HUES48 (cell line): Measurements from ENCODE around the gene PITPNM1.

Experiments used
- H3K27ac ChIP-seq: one replicate; pipeline ENCODE4 v1.7.0; 2013; ENCODE audit warnings: low read depth, low read length, inconsistent platforms
- H3K27me3 ChIP-seq: 2 replicates; pipeline ENCODE4 v1.6.1; 2013; ENCODE audit warnings: mild to moderate bottlenecking, low read length; ENCODE audit not compliant: control insufficient read depth, insufficient read depth
- H3K36me3 ChIP-seq: 2 replicates; pipeline ENCODE4 v1.6.1; 2013; ENCODE audit warnings: low read length; ENCODE audit not compliant: control insufficient read depth, insufficient read depth
- H3K4me1 ChIP-seq: 2 replicates; pipeline ENCODE4 v1.6.1; 2013; ENCODE audit warnings: mild to moderate bottlenecking, low read length; ENCODE audit not compliant: control insufficient read depth, insufficient read depth
- H3K4me3 ChIP-seq: 2 replicates; pipeline ENCODE4 v1.5.1; 2013; ENCODE audit warnings: mild to moderate bottlenecking, low read depth, low read length
- H3K9ac ChIP-seq: 2 replicates; pipeline ENCODE4 v1.6.1; 2013; ENCODE audit warnings: mild to moderate bottlenecking, low read depth, low read length, moderate library complexity
- H3K9me3 ChIP-seq: 2 replicates; pipeline ENCODE4 v1.6.1; 2013; ENCODE audit warnings: low read length; ENCODE audit not compliant: control insufficient read depth, insufficient read depth

The PITPNM1 gene

DNA sequence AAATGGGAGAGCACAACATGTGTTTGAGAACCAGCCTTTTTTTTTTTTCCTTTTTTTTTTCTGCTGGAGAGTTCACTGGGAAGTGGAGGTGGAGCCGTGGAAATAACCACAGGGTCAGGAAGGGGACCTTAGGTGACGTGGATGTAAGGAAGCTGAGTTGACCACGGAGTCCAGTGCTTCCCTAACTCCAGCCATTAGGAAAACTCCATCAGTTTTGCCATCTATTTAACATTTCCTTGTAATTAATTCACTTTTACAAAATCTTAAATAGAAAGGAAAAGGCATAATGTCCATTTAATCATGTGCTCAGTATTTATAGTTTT lies 4.8 kb upstream of the PITPNM1 start:
- no peak overlapping the region for H3K27ac ChIP-seq
- H3K4me1 ChIP-seq, result peaks cover 18% of the 10 kb centered on the region

DNA sequence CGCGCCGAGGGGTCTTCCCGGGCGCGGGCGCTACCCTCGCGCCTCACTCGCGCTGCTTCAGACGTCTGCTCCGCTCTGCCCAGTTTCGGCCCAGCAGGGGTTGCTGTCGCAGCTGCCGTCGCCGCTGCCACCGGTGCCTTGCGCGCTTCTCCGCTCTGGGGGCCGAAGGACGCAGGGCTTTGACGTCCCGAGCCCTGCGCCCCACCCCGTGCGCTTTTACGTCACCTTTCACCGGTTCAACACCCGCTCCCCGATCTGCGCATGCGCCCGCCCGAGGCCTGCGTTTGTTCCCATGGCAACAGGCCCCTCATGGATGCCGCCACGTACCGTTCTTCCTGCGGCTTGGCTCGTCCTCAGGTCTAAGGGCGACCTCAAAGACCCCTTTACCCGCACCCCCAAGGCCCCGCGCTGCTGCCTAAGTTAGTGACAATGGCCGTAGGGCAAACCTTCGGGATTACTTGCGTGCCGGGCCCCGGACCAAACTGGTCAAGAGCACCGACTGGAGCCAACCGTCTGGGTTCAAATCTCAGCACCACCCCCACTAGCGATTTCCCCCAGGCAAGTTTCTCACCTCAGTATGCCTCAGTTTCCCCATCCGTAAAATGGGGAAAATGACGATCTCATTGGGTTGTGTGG lies 3.4 kb upstream of the PITPNM1 start:
- peaks cover 18% of the 10 kb centered on the region for H3K4me1 ChIP-seq
- H3K9me3 ChIP-seq, result no peaks in the 10 kb centered on the region
- H3K36me3 ChIP-seq, result peaks cover 6% of the 10 kb centered on the region; the same call in 1 of the 2 replicates
- peak overlapping the region; percentile 94 for H3K27ac ChIP-seq
- H3K4me3 ChIP-seq, result peak overlapping the region; percentile 87
- H3K27me3 ChIP-seq, result peaks cover 4% of the 10 kb centered on the region; the same call in 1 of the 2 replicates
- peak overlapping the region; percentile 80 for H3K9ac ChIP-seq

More for the DNA sequence above, 4.8 kb upstream of the PITPNM1 start:
- Histone ChIP-seq H3K36me3 (peaks cover 6% of the 10 kb centered on the region; the same call in 1 of the 2 replicates), H3K4me3 (no peak overlapping the region), H3K9ac (no peak overlapping the region), H3K9me3 (no peaks in the 10 kb centered on the region), H3K27me3 (no peaks in the 10 kb centered on the region)

DNA sequence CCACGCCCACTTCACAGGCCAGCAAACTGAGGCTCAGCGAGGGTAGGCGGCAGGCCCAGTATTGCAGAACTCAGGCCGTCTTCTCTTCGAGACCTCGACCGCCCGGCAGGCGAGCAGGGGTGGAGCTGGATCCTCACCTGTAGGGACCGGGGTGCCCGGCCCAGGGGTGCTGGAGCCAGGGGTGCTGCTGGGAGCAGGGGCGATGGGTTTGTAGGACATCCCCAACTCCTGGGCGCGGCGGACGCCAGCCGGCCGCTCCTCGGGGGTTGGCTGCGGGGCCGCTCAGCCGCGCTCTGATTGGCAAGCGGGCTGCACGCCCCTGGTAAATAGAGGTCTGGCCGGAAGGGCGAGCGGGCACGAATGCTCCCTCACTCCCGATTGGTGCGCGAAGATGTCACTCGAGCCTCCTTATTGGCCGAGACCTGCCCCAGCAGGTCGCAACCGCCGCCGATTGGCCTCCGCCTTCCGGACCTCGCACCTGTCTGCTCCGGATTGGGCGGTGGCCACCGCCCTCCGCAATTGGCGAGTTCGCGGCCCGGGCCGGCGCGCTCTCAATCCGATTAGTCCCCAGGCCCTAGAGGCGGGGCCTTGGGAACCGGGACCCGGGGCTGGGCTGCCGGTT lies 2.8 kb upstream of the PITPNM1 start, which contains the start of gene CDK2AP2:
CDK2AP2 (minus strand) TSS at position 299 of the 622 bp plus-strand sequence; CDS start at position 219, 80 bp downstream.
- Histone ChIP-seq H3K9me3 (no peaks in the 10 kb centered on the region), H3K4me3 (peak within 1 kb of the TSS; percentile 87), H3K36me3 (peaks cover 6% of the 10 kb centered on the region; the same call in 1 of the 2 replicates), H3K9ac (peak within 1 kb of the TSS; percentile 80), H3K4me1 (peaks cover 18% of the 10 kb centered on the region), H3K27me3 (peaks cover 7% of the 10 kb centered on the region; the same call in 1 of the 2 replicates), H3K27ac (peak within 1 kb of the TSS; percentile 94)

DNA sequence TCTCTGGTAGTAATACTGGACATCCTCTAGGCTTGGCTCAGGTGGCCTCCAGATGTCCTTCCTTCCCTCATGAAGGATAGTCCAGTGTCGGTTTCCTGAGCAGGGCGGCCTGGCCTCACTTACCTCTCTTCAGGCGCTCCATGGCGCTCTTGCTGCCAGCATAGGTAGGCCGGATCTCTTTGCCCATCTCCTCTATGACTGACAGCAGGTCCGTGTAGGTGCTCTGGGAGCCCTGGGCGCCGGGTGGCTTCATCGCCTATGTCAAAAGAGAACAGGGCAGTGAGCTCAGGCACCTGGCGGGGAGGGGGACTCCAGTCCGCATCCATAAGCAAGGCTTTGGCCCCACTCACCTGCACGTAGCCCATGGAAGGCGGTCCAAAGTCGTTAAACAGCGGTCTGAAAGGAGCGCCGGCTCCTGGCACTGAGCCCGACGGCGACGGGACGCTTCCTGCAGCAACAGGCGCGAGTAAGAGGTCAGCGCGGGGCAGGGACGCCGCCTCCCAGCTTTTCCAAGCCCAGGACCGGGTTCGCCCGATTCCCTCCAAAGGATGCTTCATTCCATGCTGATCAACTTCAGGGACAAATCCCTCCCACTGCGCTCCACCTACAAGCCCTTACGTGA lies 2.2 kb upstream of the PITPNM1 start:
- Histone ChIP-seq H3K4me3 (peak overlapping the region; percentile 87), H3K4me1 (peaks cover 18% of the 10 kb centered on the region), H3K9ac (peak overlapping the region; percentile 46), H3K9me3 (no peaks in the 10 kb centered on the region), H3K27ac (peak overlapping the region; percentile 81), H3K36me3 (peaks cover 6% of the 10 kb centered on the region; the same call in 1 of the 2 replicates), H3K27me3 (peaks cover 7% of the 10 kb centered on the region; the same call in 1 of the 2 replicates)

DNA sequence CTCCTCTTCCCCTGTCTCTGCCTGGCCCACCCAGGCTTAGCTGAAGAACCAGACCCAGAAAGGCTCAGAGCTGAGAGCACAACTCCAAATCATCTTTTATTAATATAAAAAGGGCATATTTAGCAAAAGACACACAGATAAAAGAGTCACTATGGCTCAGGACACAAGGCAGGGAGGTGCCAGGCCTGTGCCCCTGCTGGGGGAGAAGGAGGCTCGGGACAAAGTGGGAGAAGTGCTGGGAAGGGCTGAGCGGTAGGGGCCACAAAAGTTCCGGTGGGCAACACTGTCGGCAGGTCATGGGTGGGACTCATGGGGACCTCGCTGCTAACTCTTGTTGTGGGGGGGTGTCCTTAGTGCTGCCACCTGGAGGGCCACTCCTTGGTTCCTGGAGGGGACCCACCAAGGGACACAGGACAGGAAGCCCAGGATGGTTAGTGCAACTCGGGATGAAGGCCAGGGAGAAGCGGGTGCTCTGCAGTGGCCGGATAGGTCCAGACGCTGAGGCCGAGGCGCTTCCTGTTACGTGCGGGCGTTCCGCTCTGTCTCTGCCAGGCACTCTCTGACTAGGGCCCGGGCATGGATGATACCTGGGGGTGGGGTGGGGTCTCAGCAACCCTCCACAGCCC lies 1.4 kb upstream of the PITPNM1 start:
- Histone ChIP-seq H3K9me3 (no peaks in the 10 kb centered on the region), H3K4me3 (no peak overlapping the region), H3K27ac (peak overlapping the region; percentile 47), H3K36me3 (peaks cover 12% of the 10 kb centered on the region; the same call in 1 of the 2 replicates), H3K9ac (no peak overlapping the region), H3K27me3 (peaks cover 7% of the 10 kb centered on the region; the same call in 1 of the 2 replicates), H3K4me1 (peaks cover 18% of the 10 kb centered on the region)

DNA sequence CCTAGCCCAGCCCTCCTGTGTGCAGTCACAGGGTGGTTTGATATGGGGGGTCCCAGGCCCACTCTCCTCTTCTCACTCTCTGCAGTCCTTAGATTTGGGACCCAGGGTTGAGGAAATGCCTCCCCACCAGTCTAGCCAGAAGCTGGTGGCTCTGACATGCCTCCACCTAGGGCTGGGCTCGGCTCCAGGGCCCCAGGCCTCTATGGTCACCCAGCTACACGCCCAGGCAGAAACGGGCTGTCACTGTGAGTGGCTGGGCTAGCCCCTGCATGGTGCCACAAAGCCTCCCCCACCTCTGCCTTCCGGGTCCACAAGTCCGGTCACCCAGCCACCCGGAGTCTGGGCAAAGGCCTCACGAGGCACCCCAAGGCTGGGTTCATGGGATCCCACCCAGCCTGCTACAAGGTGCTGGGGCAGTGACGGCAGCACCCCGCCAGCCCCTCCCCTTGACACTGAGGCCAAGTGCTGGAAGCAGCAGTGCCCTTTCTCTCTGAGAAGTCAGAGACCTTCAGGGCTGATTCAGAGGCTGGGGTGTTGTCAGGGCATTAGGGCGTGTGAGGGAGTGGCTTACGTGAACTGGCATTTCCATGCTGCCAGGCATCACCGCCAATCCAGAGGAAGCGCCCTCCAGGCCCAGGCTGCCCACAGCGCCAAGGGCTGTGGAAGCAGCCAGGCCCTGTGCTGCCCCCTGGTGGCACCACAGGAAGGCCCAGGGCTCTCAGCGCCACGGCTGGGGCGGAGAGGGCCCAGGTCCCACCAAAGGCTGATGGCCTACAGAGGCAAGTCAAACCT lies 638 bp upstream of the PITPNM1 start:
- Histone ChIP-seq H3K4me3 (peak overlapping the region; percentile 85), H3K9me3 (no peaks in the 10 kb centered on the region), H3K36me3 (peaks cover 19% of the 10 kb centered on the region; the same call in 1 of the 2 replicates), H3K27me3 (peaks cover 7% of the 10 kb centered on the region; the same call in 1 of the 2 replicates), H3K9ac (no peak overlapping the region), H3K27ac (peak overlapping the region; percentile 75), H3K4me1 (peaks cover 18% of the 10 kb centered on the region)

DNA sequence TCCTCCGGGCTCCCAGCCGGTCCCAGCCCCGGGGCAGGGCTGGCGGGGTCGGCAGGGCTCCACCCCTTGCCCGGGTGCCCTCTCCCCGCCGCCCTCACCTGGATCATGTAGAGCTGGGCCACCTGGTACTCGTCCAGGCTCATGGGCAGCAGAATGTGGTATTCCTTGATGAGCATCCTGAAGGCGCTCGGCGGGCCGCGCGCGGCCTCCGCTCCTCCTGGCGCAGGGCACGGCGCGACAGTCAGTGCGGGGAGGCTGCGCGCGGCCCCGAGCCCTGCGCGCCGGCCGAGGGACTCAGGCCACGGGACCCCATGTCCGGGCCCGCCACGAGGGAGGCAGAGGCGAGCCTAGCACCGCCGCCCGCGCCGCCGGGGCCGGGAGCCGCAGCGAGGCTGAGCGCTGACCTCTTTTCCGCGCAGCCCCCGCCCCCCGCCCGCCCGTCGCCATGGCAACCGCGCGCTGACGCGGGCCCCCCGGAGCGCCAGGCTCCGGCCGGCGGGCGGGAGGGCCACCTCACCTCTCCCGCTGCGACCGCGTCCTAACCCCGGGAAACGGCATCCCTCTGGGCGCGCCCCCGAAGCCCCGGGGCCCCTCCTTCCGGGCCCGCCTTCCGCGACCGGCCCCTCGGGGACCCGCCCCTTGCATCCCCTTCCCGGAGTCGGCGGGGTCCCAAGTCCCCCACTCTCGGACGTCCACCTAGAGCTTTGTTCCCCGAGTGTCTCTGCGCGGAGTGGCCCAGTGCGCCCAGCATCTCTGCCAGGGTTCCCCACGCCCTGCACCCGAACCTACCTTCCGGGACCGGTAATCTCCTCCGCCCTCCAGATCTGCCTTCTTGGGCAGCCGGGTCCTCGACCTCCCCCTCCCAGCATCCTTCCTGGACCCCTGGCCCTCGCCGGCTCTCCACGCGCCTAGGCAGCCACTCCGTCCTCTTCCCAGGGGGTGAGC lies 886 bp downstream of the PITPNM1 start:
- Histone ChIP-seq H3K4me1 (peaks cover 18% of the 10 kb centered on the region), H3K36me3 (peaks cover 25% of the 10 kb centered on the region), H3K27ac (peak overlapping the region; percentile 75), H3K9me3 (no peaks in the 10 kb centered on the region), H3K27me3 (peaks cover 7% of the 10 kb centered on the region; the same call in 1 of the 2 replicates), H3K4me3 (peak overlapping the region; percentile 85), H3K9ac (no peak overlapping the region)

DNA sequence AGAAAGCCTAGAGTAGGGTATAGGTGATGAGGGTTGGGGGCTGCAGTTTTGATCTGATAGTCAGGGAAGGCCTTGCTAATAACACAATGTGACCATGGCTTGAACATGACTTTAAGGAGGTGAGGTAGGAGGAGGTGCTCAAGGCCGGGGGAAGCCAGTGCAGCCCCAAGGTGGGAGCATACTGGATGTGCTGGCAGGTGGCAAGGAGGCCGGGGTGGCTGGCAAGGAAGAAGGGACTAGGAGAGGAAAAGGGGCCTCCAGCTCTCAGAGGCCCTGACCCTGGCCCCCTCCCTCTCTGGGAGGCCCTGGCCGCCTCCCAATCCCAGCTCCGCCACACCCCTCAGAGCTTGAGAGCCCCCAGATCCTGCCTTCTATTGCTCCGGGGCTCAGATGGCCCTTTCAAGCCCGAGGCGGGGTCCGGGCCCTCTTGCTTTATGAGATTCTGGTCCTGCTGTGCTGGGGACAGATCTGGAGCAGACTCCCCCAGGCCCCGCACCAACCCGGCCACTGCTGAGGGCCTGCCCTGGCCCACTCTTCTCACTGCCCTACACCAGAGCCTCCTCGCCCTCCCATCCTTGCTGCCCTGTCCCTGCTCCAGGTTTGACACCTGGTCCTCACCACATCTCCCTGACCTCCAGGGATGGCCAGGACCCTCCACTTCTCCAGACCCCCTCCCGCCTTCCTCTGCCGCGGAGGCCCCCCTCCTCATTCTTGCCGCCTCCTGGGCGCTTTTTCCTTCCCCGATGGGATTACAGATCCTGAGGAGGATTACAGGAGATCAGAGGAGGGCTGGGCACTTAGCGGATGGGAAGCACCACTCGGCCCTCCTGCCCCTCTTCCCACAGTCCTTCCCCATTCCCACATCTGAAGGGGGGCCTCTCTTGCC lies 1.8 kb downstream of the PITPNM1 start:
- Histone ChIP-seq H3K27ac (no peak overlapping the region), H3K9ac (no peak overlapping the region), H3K4me1 (peaks cover 18% of the 10 kb centered on the region), H3K36me3 (peaks cover 29% of the 10 kb centered on the region), H3K27me3 (peaks cover 7% of the 10 kb centered on the region; the same call in 1 of the 2 replicates), H3K4me3 (peak overlapping the region; percentile 85), H3K9me3 (no peaks in the 10 kb centered on the region)
